ENCODE data around the gene CRYAB.

Gene CRYAB

GRCh38 chr11:111911563-111912401, at the start of gene CRYAB:
Gene CRYAB (minus strand): TSS chr11:111911770. CDS start chr11:111911724, 46 bp downstream.
- H3K36me3 ChIP-seq (ENCODE audit: control insufficient read depth, insufficient read depth, low read length): no peaks in the 10 kb centered on the region
- TF ChIP-seq CTCF (IDR thresholded peaks at IDR 0.05; ENCODE audit: insufficient read depth, low read length, poor library complexity, severe bottlenecking): no peak
- H3K27me3 ChIP-seq (replicated peaks; ENCODE audit: control insufficient read depth, insufficient read depth, low read length): no peaks in the 10 kb centered on the region; the same call in none of the 2 replicates
- DNase-seq (ENCODE audit: extremely low read depth, insufficient read length): no peak
- no peak within 1 kb of the TSS for H3K4me3 ChIP-seq (replicated peaks; ENCODE audit: low read depth, low read length)

- no peak for TF ChIP-seq CTCF (IDR thresholded peaks at IDR 0.05; ENCODE audit: insufficient read depth, low read length, poor library complexity, severe bottlenecking)
- Histone ChIP-seq H3K27me3 (replicated peaks; ENCODE audit: control insufficient read depth, insufficient read depth, low read length) (no peaks in the 10 kb centered on the region), H3K4me3 (replicated peaks; ENCODE audit: low read depth, low read length) (no peak overlapping the region), H3K36me3 (ENCODE audit: control insufficient read depth, insufficient read depth, low read length) (no peaks in the 10 kb centered on the region)
- DNase-seq (ENCODE audit: extremely low read depth, insufficient read length): no peak
Observed at GRCh38 chr11:111960916-111961315, 49.3 kb upstream of the CRYAB start.

GRCh38 chr11:111957663-111958444, 46.3 kb upstream of the CRYAB start:
- DNase-seq (ENCODE audit: extremely low read depth, insufficient read length): no peak
- Histone ChIP-seq H3K4me3 (replicated peaks; ENCODE audit: low read depth, low read length) (no peak overlapping the region), H3K36me3 (ENCODE audit: control insufficient read depth, insufficient read depth, low read length) (no peaks in the 10 kb centered on the region), H3K27me3 (replicated peaks; ENCODE audit: control insufficient read depth, insufficient read depth, low read length) (no peaks in the 10 kb centered on the region)
- no peak for TF ChIP-seq CTCF (IDR thresholded peaks at IDR 0.05; ENCODE audit: insufficient read depth, low read length, poor library complexity, severe bottlenecking)

- H3K36me3 ChIP-seq (ENCODE audit: control insufficient read depth, insufficient read depth, low read length): no peaks in the 10 kb centered on the region
- no peak for DNase-seq (ENCODE audit: extremely low read depth, insufficient read length)
- TF ChIP-seq CTCF (IDR thresholded peaks at IDR 0.05; ENCODE audit: insufficient read depth, low read length, poor library complexity, severe bottlenecking): no peak
- no peak overlapping the region for H3K4me3 ChIP-seq (replicated peaks; ENCODE audit: low read depth, low read length)
- no peaks in the 10 kb centered on the region for H3K27me3 ChIP-seq (replicated peaks; ENCODE audit: control insufficient read depth, insufficient read depth, low read length)
Observed at GRCh38 chr11:111954154-111954553, 42.6 kb upstream of the CRYAB start.

- no peaks in the 10 kb centered on the region for H3K36me3 ChIP-seq (ENCODE audit: control insufficient read depth, insufficient read depth, low read length)
- H3K4me3 ChIP-seq (replicated peaks; ENCODE audit: low read depth, low read length): no peak overlapping the region
- DNase-seq (ENCODE audit: extremely low read depth, insufficient read length): no peak
- TF ChIP-seq CTCF (IDR thresholded peaks at IDR 0.05; ENCODE audit: insufficient read depth, low read length, poor library complexity, severe bottlenecking): no peak
- no peaks in the 10 kb centered on the region for H3K27me3 ChIP-seq (replicated peaks; ENCODE audit: control insufficient read depth, insufficient read depth, low read length)
Observed at GRCh38 chr11:111951565-111951964, 40.0 kb upstream of the CRYAB start.

All from GM06990 (cell line).